ENCODE results near the gene RNF113A.
"Not testable (repeated sequence)": the region's sequence is repeated elsewhere in the genome, so short reads cannot be mapped to it uniquely, and the experiment has no call there.

The RNF113A gene

GRCh38 chrX:119833905-119834304 is 37.6 kb downstream of the RNF113A start:
- DNase-seq (ENCODE audit: low read depth in 2 of 2), result no peak

GRCh38 chrX:119828446-119828845 is 43.1 kb downstream of the RNF113A start:
- DNase-seq (ENCODE audit: low read depth in 2 of 2), result no peak

- DNase-seq (ENCODE audit: low read depth in 2 of 2), result no peak
Measured at GRCh38 chrX:119826399-119826959, 45.1 kb downstream of the RNF113A start.

GRCh38 chrX:119824221-119824620 is 47.3 kb downstream of the RNF113A start:
- not testable (repeated sequence) for DNase-seq (ENCODE audit: low read depth in 2 of 2)

- DNase-seq (ENCODE audit: low read depth in 2 of 2), result not testable (repeated sequence)
Measured at GRCh38 chrX:119821703-119822102, 49.8 kb downstream of the RNF113A start.
